KOPT-K1 (cell line): Measurements from ENCODE around the gene ZNF765.
"Not testable (repeated sequence)": the region's sequence is repeated elsewhere in the genome, so short reads cannot be mapped to it uniquely, and the experiment has no call there.

ENCODE experiments used
- H3K27ac ChIP-seq: fragments of 200-600 bp; sonication (generic); 2 replicates; pipeline ENCODE4 v1.5.1; 2016; ENCODE audit warnings: antibody characterized with exemption, mild to moderate bottlenecking, low read depth, low read length; ENCODE audit not compliant: poor library complexity, severe bottlenecking
- H3K36me3 ChIP-seq: fragments of 200-600 bp; sonication (generic); 2 replicates; pipeline ENCODE4 v1.5.1; 2017; ENCODE audit warnings: antibody characterized with exemption, mild to moderate bottlenecking, low read length, moderate library complexity; ENCODE audit not compliant: insufficient read depth
- H3K9me3 ChIP-seq: fragments of 200-600 bp; sonication (generic); 2 replicates; pipeline ENCODE4 v1.5.1; 2017; ENCODE audit warnings: antibody characterized with exemption, low read length, mild to moderate bottlenecking; ENCODE audit not compliant: insufficient read depth, poor library complexity, severe bottlenecking

Gene ZNF765

DNA sequence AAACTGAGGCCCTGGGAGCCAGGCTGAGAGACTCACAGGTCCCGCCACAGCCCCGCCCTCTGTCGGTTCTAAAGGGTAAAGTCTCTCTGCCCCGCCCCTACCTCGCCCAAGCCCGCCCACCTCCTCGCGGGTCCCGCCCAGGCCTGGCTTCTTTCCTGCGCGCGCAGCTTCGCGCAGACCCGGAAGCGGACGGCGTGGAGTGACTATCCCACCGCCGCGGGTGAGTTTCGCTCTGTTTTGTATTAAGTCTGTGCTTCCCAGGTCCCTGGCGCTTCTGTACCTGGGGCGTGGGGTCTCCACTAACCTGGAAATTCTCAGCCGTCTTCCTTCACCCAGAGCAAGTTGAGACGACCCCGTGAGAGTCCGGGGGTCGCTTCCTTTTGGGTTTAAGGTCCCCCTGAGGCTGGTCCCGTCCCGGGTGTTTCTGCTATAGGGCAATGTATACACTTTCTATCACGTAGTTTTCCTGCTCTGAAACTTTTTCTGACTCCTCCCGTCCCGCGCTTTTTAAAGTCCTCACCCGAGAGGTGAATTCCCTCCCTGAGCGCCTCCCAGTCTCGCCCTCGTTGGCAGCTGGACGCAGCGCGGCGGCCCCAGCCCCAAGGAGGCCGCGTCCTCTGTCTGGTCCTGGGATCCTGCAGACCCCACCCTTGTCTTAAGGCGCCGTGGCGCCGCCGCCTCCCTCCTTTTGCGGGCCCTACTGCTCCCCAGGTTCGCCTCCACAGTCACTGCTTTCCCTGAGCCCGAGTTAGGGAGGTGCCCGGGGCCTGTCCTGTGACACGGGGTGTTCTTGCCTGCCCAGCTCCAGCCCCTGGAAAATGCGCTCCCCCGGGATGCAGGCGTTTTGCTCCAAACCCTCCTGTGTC is at the start of gene ZNF765:
Gene ZNF765, plus strand, starts transcription at position 176 of the 866 bp plus-strand sequence. CDS start 2,867 bp downstream, outside the sequence.
- peaks cover 19% of the 10 kb centered on the region for H3K9me3 ChIP-seq
- peaks cover 19% of the 10 kb centered on the region for H3K36me3 ChIP-seq
- H3K27ac ChIP-seq = peak within 1 kb of the TSS; percentile 77

DNA sequence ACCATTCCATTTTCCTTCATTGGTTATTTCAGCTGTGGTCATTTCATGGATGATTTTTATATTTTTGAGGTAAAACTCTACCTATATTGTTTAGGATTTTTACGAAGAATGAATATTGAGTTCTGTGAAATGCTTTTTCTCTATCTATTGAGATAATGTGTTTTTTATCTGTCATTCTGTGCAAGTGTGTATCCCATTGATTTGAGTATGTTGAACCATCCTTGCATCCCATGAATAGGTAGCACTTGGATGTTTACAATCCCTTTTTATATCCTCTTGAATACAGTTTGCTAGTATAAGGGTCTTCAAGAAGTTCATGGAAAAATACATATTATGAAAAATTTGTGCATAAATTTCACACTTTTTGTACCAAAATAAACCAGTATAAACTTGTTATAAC is 39.2 kb upstream of the ZNF765 start:
- Histone ChIP-seq H3K9me3 (peaks cover 80% of the 10 kb centered on the region), H3K36me3 (peaks cover 54% of the 10 kb centered on the region), H3K27ac (no peak overlapping the region)

DNA sequence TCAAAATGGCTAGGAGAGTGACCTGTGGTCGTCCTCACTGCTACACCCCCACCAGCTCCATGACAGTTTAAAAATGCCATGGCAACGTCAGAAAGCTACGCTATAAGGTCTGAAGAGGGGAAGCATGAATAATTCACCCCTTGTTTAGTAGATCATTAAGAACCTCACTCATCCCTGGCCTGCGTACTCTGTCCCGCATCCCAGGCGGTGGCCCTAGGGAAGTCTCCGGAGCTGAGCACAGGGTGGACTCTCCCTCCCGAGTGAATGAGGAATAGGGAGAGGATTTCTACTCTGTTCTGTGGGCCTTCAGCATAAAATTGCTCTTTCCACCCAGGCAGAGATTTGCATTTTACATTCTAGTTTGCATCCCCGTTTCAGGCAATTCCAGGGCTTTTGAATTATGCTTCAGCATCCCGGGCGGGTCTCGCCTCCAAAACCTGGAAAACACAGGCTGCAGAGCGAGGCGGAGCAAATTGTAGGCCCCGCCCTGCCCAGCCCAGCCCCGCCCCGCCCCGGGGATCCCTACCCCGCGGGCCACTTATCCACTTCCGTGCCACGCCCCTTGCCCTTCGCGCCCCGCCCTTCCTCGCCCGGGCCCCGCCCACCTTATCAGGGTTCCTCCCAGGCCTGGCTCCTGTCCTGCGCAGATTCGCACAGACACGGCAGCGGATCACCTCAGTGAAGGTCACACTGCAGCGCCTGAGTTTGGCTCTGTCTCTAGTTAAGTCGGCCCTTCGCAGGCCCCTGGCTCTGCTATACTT is 36.9 kb upstream of the ZNF765 start:
- Histone ChIP-seq H3K27ac (no peak overlapping the region), H3K36me3 (peaks cover 31% of the 10 kb centered on the region), H3K9me3 (peaks cover 58% of the 10 kb centered on the region)

DNA sequence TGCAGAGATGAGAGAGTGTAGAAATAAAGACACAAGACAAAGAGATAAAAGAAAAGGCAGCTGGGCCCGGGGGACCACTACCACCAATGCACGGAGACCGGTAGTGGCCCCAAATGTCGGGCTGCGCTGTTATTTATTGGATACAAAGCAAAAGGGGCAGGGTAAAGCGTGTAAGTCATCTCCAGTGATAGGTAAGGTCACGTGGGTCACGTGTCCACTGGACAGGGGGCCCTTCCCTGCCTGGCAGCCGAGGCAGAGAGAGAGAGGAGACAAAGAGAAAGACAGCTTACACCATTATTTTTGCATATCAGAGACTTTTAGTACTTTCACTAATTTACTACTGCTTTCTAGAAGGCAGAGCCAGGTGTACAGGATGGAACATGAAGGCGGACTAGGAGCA is 34.9 kb upstream of the ZNF765 start:
- not testable (repeated sequence) for H3K27ac ChIP-seq

DNA sequence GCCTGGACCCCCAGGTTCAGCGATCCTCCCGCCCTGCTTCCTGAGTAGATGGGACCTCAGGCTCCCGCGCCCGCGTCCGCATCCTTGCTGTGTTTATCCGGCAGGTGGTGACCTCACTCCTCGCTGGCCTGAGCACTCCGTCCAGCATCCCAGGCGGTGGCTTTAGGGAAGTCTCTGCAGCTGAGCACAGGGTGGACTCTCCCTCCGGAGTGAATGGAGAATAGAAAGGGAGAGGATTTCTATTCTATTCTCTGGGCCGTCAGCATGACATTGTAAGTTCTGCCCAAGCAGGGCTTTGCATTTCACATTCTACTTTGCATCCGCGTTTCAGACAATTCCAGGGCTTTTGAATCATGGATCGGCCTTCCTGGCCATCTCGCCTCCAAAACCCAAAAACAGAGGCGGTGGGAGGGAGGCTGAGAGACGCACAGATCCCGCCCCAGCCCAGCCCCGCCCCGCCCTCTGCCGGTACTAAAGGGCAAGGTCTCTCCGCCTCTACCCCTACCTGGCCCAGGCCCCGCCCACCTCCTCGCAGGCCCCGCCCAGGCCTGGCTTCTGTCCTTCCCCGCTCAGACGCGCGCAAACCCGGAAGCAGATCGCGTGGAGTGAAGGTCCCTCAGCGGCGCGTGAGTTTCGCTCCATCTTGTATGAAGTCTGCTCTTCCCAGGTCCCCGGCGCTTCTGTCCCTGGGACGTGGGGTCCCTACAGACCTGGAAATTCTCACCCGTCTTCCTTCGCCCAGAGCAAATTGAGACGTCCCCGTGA is 29.6 kb upstream of the ZNF765 start, which contains the start of gene ZNF525:
Gene ZNF525, plus strand, starts transcription at position 572 of the 765 bp plus-strand sequence. CDS start 6,577 bp downstream, outside the sequence.
- Histone ChIP-seq H3K36me3 (0 out of 2 replicates have a peak, but pooled peaks cover 7% of the 10 kb centered on the region), H3K27ac (peak within 1 kb of the TSS; percentile 61), H3K9me3 (peaks cover 6% of the 10 kb centered on the region)

More for the DNA sequence above, 34.9 kb upstream of the ZNF765 start:
- Histone ChIP-seq H3K36me3 (peaks cover 10% of the 10 kb centered on the region; the same call in 1 of the 2 replicates), H3K9me3 (peaks cover 37% of the 10 kb centered on the region)

DNA sequence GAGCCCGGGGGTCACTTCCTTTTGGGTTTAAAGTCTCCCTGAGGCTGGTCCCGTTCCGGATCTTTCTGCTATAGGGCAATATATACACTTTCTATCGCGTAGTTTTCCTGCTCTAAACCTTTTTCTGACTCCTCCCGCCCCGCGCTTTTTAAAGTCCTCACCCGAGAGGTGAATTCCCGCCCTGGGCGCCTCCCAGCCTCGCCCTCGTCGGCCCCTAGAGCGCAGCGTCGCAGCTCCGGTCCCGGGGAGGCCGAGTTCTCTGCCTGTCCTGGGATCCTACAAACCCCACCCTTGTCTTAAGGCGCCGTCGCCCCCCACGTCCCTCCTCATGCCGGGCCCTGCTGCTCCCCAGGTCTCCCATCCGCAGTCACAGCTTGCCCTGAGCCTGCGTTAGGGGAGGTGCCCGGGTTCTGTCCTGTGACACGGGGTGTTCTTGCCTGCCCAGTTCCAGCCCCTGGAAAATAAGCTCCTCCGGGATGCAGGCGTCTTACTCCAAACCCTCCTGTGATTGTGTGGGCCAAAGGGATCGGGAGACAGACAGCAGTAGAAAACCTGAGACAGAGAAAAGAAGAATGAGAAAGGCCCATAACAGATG is 29.0 kb upstream of the ZNF765 start:
- H3K9me3 ChIP-seq = peaks cover 6% of the 10 kb centered on the region
- peak overlapping the region; percentile 61 for H3K27ac ChIP-seq
- 0 out of 2 replicates have a peak, but pooled peaks cover 7% of the 10 kb centered on the region for H3K36me3 ChIP-seq

DNA sequence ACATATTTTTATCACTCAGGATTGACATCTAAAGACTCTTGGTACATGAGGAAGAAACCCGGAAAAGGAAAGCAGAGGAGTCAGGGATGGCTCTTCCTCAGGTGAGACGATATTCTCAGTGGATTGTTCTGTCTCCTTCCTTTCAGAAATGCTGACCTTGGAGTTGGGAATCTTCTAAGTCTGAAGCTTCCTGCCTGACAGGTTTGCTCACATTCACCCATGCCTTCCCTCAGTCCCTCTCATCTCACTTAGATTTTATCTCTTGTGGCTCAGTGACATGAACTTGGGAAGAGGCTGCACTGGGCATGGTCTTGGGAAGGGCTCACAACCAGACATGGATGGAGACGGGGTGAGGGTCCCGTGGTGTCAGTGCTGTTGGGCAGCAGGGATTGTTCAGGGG is 22.8 kb upstream of the ZNF765 start:
- no peak overlapping the region for H3K27ac ChIP-seq
- H3K9me3 ChIP-seq = peaks cover 15% of the 10 kb centered on the region
- H3K36me3 ChIP-seq = peaks cover 62% of the 10 kb centered on the region

DNA sequence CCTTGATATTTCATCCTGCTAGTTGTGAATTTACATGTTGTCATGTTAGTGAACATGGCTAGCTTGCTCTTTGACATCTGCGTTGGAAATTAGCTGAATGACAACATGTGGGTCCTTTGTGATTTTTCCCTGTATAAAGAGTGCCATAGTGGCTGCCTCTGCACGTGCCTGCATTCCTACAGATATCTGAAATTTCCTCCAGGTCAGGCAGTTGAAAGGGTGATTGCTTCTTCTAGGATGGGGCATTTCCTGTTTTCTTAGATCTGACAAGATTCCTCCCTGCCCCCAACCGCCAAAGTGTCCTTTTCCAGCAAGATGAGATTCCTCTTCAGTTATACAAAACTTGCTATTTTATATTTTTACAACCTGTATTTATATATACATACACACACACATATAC is 20.7 kb upstream of the ZNF765 start:
- H3K9me3 ChIP-seq = peaks cover 33% of the 10 kb centered on the region
- H3K27ac ChIP-seq = no peak overlapping the region
- peaks cover 76% of the 10 kb centered on the region for H3K36me3 ChIP-seq

DNA sequence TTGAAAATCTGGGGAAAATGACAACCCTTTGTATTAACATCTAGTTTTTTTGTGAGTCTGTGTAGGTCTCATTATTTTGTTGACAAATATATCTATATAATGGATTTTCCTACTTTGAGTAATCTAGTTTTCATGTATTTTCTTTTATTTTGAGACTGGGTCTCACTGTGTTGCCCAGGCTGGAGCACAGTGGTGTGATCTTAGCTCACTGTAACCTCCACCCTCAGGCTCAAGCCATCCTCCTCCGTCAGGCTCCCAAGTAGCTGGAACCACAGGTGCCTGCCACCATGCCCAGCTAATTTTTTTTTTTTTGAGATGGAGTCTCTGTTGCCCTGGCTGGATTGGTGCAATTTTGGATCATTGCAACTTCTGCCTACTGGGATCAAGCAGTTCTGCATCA is 20.2 kb upstream of the ZNF765 start:
- H3K9me3 ChIP-seq = peaks cover 34% of the 10 kb centered on the region
- peaks cover 81% of the 10 kb centered on the region for H3K36me3 ChIP-seq
- no peak overlapping the region for H3K27ac ChIP-seq

DNA sequence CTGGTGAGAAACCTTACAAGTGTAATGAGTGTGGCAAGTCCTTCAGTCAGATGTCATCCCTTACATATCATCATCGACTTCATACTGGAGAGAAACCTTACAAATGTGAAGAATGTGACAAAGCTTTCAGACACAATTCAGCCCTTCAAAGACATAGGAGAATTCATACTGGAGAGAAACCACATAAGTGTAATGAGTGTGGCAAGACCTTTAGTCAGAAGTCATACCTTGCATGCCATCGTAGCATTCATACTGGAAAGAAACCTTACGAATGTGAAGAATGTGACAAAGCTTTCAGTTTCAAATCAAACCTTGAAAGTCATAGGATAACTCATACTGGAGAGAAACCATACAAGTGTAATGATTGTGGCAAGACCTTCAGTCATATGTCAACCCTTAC is 13.6 kb upstream of the ZNF765 start:
- Histone ChIP-seq H3K9me3 (peaks cover 100% of the 10 kb centered on the region), H3K27ac (no peak overlapping the region), H3K36me3 (peaks cover 95% of the 10 kb centered on the region)

DNA sequence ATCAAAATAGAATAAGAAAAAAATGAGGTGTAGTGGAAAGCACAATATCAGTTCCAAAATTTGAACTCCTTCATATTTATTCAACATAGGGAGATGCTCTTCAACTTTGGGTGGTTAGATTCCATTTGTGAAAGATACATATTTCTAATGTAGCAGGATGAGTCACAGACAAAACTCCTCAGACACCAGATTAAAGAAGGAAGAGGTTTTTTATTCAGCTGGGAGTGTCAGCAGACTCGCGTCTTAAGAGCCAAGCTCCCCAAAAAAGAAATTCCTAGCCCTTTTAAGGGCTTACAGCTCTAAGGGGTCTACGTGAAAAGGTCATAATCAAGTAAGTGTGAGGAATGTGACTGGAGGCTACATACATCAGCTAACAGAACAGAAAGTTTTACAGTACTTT is 6.8 kb upstream of the ZNF765 start:
- Histone ChIP-seq H3K36me3 (peaks cover 37% of the 10 kb centered on the region), H3K27ac (no peak overlapping the region), H3K9me3 (peaks cover 70% of the 10 kb centered on the region)

DNA sequence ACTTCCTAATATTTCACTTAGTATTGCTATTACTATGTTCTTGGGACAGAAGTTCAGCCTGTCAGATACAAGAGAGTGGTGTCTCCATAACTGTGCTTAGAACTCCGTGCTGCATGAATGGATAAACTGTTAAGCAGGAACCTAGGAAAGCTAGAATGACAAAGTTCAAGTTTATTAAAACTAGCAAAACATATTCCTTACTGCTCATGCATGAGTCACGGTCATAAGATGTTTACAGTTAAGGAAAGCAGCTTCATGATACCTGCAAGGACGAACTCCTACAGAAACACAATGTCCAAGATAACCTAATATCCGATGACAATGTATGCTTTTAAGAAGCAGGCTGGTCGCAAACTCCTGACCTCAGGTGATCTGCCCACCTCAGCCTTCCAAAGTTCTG is 6.0 kb upstream of the ZNF765 start:
- H3K36me3 ChIP-seq = peaks cover 31% of the 10 kb centered on the region
- H3K27ac ChIP-seq = no peak overlapping the region
- H3K9me3 ChIP-seq = peaks cover 62% of the 10 kb centered on the region

DNA sequence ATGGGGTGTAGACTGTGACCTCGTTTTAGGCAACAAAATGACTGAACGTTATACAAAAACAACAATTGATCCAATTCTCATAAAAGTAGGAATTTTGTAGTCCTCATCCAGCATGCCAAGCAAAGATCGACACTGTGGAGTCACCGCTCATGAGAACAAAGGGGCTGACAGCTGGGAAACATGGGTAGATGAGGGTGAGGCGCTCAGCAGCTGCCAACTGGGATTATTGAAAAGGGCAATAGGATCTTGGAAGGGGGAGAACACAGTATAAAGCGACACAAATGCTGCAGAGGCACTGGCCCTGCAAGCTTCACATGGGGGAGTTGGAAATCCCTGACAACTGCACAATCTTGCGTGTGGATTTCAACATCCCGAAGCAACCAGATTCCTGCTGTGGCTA is 5.4 kb upstream of the ZNF765 start:
- H3K36me3 ChIP-seq = peaks cover 24% of the 10 kb centered on the region
- peaks cover 56% of the 10 kb centered on the region for H3K9me3 ChIP-seq
- no peak overlapping the region for H3K27ac ChIP-seq

DNA sequence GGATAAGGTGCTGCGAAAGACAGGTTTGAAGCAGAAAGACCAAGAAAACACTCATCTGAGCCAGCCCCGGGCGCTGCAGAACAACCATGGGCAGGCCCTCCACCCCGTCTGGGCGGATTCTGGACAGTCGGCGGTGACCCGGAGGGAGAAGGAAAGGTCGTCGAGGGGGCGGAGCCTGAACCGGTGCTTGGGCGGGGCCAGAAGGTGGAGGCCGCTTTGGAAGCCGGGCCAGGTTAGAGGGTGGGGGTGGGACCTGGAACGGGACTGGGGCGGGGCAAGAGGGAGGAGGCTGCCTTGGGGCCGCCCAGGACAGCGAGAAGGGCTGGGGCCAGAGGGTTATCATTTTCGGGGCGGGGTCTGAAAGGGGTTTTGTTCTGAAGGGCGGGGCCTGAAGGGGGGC is 5.0 kb upstream of the ZNF765 start:
- Histone ChIP-seq H3K27ac (no peak overlapping the region), H3K36me3 (peaks cover 20% of the 10 kb centered on the region), H3K9me3 (peaks cover 52% of the 10 kb centered on the region)
